Endothelial cell of umbilical vein (primary cell): ENCODE data around the gene RCOR1. TPM values are rescaled to one million over a fixed set of nuclear protein-coding genes. Genes with fewer than 3 reads are reported as not detected.

Experiments
- BruUV-seq: library from RNA; stranded (reverse); fragments of 400-500 nt; replicated peaks from 2 replicates; lab custom pipeline; 2021; lab: Mats Ljungman, UMichigan
- CTCF ChIA-PET: fragments of 300-600, 350-600 bp; sonication (Branson Sonifier 250); formaldehyde crosslinking; loops from one replicate; lab custom pipeline; 2021; ENCODE audit warnings: antibody characterized with exemption, inconsistent platforms; lab: Charles Lee
- POLR2A ChIA-PET: fragments of 300-600, 350-600 bp; sonication (Branson Sonifier 250); formaldehyde crosslinking; loops from one replicate; lab custom pipeline; 2021; ENCODE audit warnings: antibody characterized with exemption, inconsistent platforms; lab: Charles Lee
- DNase-seq: peaks from one replicate; pipeline ENCODE4 v3.0.0-alpha.2; 2011; ENCODE audit warnings: low read depth, low spot score
- FAIRE-seq: peaks from 2 replicates; lab custom pipeline; 2011; peaks lifted over from hg19 to GRCh38; lab: Jason Lieb, UNC
- H2AFZ ChIP-seq: 2 replicates; pipeline ENCODE4 v1.6.0; 2012; ENCODE audit warnings: low read depth, low read length, control low read depth, inconsistent platforms
- H3K27ac ChIP-seq: 2 replicates; pipeline ENCODE4 v1.5.1; 2011; ENCODE audit warnings: low read depth, mild to moderate bottlenecking, control low read depth, low read length, moderate library complexity; ENCODE audit not compliant: insufficient read depth
- H3K27me3 ChIP-seq, 2 experiments: 2 replicates each; pipeline versions ENCODE4 v1.6.0 to v1.6.1; 2011; ENCODE audit warnings: low read length in 2 of 2, mixed read lengths in 1 of 2; ENCODE audit not compliant: control insufficient read depth in 2 of 2, insufficient read depth in 2 of 2
- H3K36me3 ChIP-seq, 2 experiments: 2 replicates in 1 of 2; 3 replicates in 1 of 2; pipeline ENCODE4 v1.5.1; 2011; ENCODE audit warnings: low read length in 2 of 2, mild to moderate bottlenecking in 1 of 2, moderate library complexity in 1 of 2; ENCODE audit not compliant: control insufficient read depth in 2 of 2, insufficient read depth in 2 of 2; ENCODE audit errors: extremely low read depth in 1 of 2
- H3K4me1 ChIP-seq: 3 replicates; pipeline ENCODE4 v1.5.1; 2011; ENCODE audit warnings: mild to moderate bottlenecking, low read length; ENCODE audit not compliant: control insufficient read depth, insufficient read depth; ENCODE audit errors: extremely low read depth
- H3K4me2 ChIP-seq: 2 replicates; pipeline ENCODE4 v1.6.1; 2011; ENCODE audit warnings: low read length, control low read depth, mixed read lengths; ENCODE audit not compliant: insufficient read depth
- H3K4me3 ChIP-seq, 3 experiments: fragments of 200-600 bp in 1 of 3; sonication (generic), shearing (Covaris generic) in 1 of 3; replicated peaks in 1 of 3; 2 replicates each; pipeline ENCODE4 v1.5.1; 2011 to 2016; ENCODE audit warnings: control low read depth in 3 of 3, low read length in 3 of 3, mild to moderate bottlenecking in 2 of 3, inconsistent platforms in 1 of 3, low read depth in 1 of 3, moderate library complexity in 1 of 3; ENCODE audit not compliant: insufficient read depth in 1 of 3
- H3K79me2 ChIP-seq: 2 replicates; pipeline ENCODE4 v1.6.0; 2012; ENCODE audit warnings: low read length, inconsistent platforms; ENCODE audit not compliant: control insufficient read depth, insufficient read depth
- H3K9ac ChIP-seq: replicated peaks from 2 replicates; pipeline ENCODE3; 2011; ENCODE audit warnings: low read length, control low read depth; ENCODE audit not compliant: insufficient read depth; ENCODE audit errors: extremely low read depth
- H3K9me1 ChIP-seq: replicated peaks from 3 replicates; pipeline ENCODE4 v1.6.0; 2011; ENCODE audit warnings: mild to moderate bottlenecking, low read length; ENCODE audit not compliant: control insufficient read depth, insufficient read depth; ENCODE audit errors: extremely low read depth
- H3K9me3 ChIP-seq: replicated peaks from 2 replicates; pipeline ENCODE4 v1.5.1; 2012; ENCODE audit warnings: low read length, inconsistent platforms; ENCODE audit not compliant: control insufficient read depth, insufficient read depth
- H4K20me1 ChIP-seq: replicated peaks from 2 replicates; pipeline ENCODE3; 2011; ENCODE audit warnings: mild to moderate bottlenecking, low read length; ENCODE audit not compliant: control insufficient read depth, insufficient read depth; ENCODE audit errors: extremely low read depth
- EZH2 ChIP-seq: IDR thresholded peaks from 2 replicates; pipeline ENCODE4 v1.6.1; 2012; ENCODE audit warnings: borderline replicate concordance, low read depth, mild to moderate bottlenecking, moderate library complexity, low read length, inconsistent platforms; ENCODE audit not compliant: severe bottlenecking
- FOS ChIP-seq: IDR thresholded peaks from 2 replicates; pipeline ENCODE4 v1.6.1; 2011; ENCODE audit warnings: mild to moderate bottlenecking, low read length, moderate library complexity, borderline replicate concordance; ENCODE audit not compliant: insufficient read depth
- GATA2 ChIP-seq: IDR thresholded peaks from 2 replicates; pipeline ENCODE4 v1.7.0; 2011; ENCODE audit warnings: low read depth, mild to moderate bottlenecking, moderate library complexity, mixed read lengths, low read length; ENCODE audit not compliant: insufficient read length, insufficient read depth
- JUN ChIP-seq: IDR thresholded peaks from 2 replicates; pipeline ENCODE4 v1.6.1; 2011; ENCODE audit warnings: borderline replicate concordance, low read depth; ENCODE audit not compliant: insufficient read length, insufficient read depth
- MAX ChIP-seq: IDR thresholded peaks from 2 replicates; pipeline ENCODE4 v1.6.1; 2011; ENCODE audit not compliant: insufficient read depth, insufficient read length
- MYC ChIP-seq: IDR thresholded peaks from one replicate; pipeline ENCODE4 v1.6.1; 2011; ENCODE audit warnings: mild to moderate bottlenecking, low read depth, low read length
- POLR2A ChIP-seq: IDR thresholded peaks from 2 replicates; pipeline ENCODE4 v1.6.1; 2012; ENCODE audit warnings: low read depth, mild to moderate bottlenecking, control low read depth, low read length
- POLR2AphosphoS5 ChIP-seq: IDR thresholded peaks from 2 replicates; pipeline ENCODE4 v1.6.1; 2012; ENCODE audit warnings: low read depth, mild to moderate bottlenecking, control low read depth, low read length, moderate library complexity; ENCODE audit not compliant: insufficient read depth
- dilution Hi-C: fragments of 300-500 bp; cut with MboI; formaldehyde crosslinking; loops from one replicate; pipeline ENCODE4 v1.15.0; 2019; ENCODE audit warnings: low sequenced_read_pairs; ENCODE audit not compliant: extremely low pct_ligation_motif_present
- intact Hi-C: fragments of 100-400 bp; cut with micrococcal nuclease; formaldehyde crosslinking; loops from one replicate; pipeline ENCODE4 v1.10.0; 2022
- polyA plus RNA-seq, 4 experiments: library from polyadenylated mRNA; depleted of rRNA in 3 of 4; stranded (reverse) in 3 of 4; unstranded in 1 of 4; fragments of >200 nt; gene quantifications; 2 replicates each; pipeline versions ENCODE4 v1.2.1 to v1.2.3, GENCODE V29; 2011 to 2012; ENCODE audit warnings: missing spikeins in 1 of 4
- total RNA-seq: library from RNA; stranded (reverse); gene quantifications from 2 replicates; pipeline ENCODE4 v1.2.3, GENCODE V29; 2021
- TF ChIP-seq, protein P1 (sequence below), 2 donors: IDR thresholded peaks; 1 replicate in 1 of 2; 2 replicates in 1 of 2; pipeline ENCODE4 v1.5.1; 2011; ENCODE audit warnings: low read length in 2 of 2, mild to moderate bottlenecking in 2 of 2, moderate library complexity in 2 of 2, control low read depth in 1 of 2, inconsistent platforms in 1 of 2, low read depth in 1 of 2; ENCODE audit not compliant: insufficient read depth in 1 of 2; ENCODE audit errors: extremely low read depth in 1 of 2

Gene RCOR1
- total and polyA plus RNA-seq, 2 donors (not counting 3 experiments of a cell fraction or from before 2014, with no cell fraction given) = 15.6 to 32.2 TPM

DNA sequence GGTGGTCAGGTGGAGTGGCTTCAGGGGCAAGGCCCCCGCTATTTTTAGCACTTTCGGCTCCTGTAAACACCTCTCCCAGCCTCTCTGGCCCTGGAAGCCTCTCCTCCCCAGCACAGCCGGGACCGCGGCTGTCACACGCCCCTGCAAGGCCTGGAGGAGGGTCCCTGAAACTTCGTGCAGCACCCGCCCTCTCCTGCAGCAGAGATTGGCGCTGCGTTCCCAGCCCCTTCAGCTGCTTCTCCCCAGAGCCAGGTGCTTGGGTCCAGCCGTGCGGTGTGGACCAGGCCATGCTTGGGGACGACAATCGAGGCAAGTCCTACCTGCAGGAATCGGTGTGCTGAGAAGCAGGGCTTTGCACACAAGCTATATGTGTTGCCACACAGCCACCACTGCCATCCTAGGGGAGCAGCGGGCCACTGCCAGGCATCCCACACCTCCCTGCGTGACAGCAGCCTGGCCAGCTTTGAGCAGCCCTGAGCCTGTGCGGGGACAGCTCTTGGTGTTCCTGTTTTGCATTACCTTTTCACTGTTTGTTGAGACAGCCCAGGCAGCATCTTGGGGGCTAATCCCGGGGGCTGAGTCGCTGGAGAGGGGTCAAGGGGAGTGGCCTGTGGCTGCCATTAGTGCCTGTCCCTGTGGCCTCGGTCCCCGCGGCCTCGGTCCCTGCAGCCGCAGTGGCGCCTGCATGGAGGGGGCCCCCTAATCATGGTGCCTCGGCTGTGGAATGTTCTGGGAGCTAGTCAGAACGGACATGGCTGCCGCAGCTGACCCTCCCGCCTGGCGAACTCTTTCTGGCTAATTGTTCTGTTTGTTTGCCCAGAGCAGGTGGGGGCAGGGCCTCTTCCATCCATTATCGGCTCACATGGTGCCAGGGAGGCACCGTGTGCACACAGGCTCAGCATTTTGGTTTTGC lies 157.2 kb downstream of the RCOR1 start:
- DNase-seq = no peak
- POLR2A ChIA-PET = no interaction called here
- intact Hi-C loops (no loop called here), dilution Hi-C loops (no loop called here)
- TF ChIP-seq MYC = no peak
- no peak for TF ChIP-seq POLR2A
- TF ChIP-seq MAX = no peak
- no peak for TF ChIP-seq GATA2
- TF ChIP-seq POLR2AphosphoS5 = no peak
- TF ChIP-seq, protein P1, sequence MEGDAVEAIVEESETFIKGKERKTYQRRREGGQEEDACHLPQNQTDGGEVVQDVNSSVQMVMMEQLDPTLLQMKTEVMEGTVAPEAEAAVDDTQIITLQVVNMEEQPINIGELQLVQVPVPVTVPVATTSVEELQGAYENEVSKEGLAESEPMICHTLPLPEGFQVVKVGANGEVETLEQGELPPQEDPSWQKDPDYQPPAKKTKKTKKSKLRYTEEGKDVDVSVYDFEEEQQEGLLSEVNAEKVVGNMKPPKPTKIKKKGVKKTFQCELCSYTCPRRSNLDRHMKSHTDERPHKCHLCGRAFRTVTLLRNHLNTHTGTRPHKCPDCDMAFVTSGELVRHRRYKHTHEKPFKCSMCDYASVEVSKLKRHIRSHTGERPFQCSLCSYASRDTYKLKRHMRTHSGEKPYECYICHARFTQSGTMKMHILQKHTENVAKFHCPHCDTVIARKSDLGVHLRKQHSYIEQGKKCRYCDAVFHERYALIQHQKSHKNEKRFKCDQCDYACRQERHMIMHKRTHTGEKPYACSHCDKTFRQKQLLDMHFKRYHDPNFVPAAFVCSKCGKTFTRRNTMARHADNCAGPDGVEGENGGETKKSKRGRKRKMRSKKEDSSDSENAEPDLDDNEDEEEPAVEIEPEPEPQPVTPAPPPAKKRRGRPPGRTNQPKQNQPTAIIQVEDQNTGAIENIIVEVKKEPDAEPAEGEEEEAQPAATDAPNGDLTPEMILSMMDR (IDR thresholded peaks at IDR 0.05; ENCODE audit: extremely low read depth in 1 of 2, insufficient read depth in 1 of 2, low read depth in 1 of 2, low read length in 2 of 2) = no peak
- no peak for TF ChIP-seq EZH2
- no peak for TF ChIP-seq JUN
- TF ChIP-seq FOS = no peak
- H3K27ac ChIP-seq = no peak overlapping the region
- H3K36me3 ChIP-seq = peaks cover 0 to 2% of the 10 kb centered on the region in 2 experiments
- H3K27me3 ChIP-seq = no peaks in the 10 kb centered on the region
- no peak overlapping the region for H2AFZ ChIP-seq
- no peaks in the 10 kb centered on the region for H3K9me3 ChIP-seq
- H3K4me3 ChIP-seq = no peak overlapping the region
- H4K20me1 ChIP-seq = no peaks in the 10 kb centered on the region
- no peak overlapping the region for H3K4me2 ChIP-seq
- no TSS peak for BruUV-seq
- no peaks in the 10 kb centered on the region for H3K9me1 ChIP-seq
- CTCF ChIA-PET = no interaction called here
- H3K9ac ChIP-seq = no peak overlapping the region
- no peak for FAIRE-seq
- H3K79me2 ChIP-seq = no peaks in the 10 kb centered on the region
- no peaks in the 10 kb centered on the region for H3K4me1 ChIP-seq
